ENCODE results near the gene SF3B3. TPM values are rescaled to one million over a fixed set of nuclear protein-coding genes. Genes with fewer than 3 reads are reported as not detected.
A peak's percentile ranks its signal among the peaks of the same experiment; 100 is the strongest.

The SF3B3 gene
- total and polyA plus RNA-seq, 10 of the 15 experiments (the other 5 are each of a cell fraction or from before 2014, with no cell fraction given), result 134 to 453 (median 215) TPM

- TF ChIP-seq ELK1 (IDR thresholded peaks at IDR 0.05; ENCODE audit: low read depth, low read length), result no peak
- no peak for TF ChIP-seq MYB (IDR thresholded peaks at IDR 0.05; ENCODE audit: borderline replicate concordance, low read depth, low read length)
Measured at GRCh38 chr16:70526403-70526802, 2.8 kb downstream of the SF3B3 start (continued).

- Histone ChIP-seq H3K9ac (ENCODE audit: control insufficient read depth, insufficient read depth, low read length) (peak overlapping the region; percentile 15; the same call in 1 of the 2 replicates), H3K4me1 (ENCODE audit: control insufficient read depth, insufficient read depth, low read length) (peaks cover 5% of the 10 kb centered on the region; the same call in 1 of the 2 replicates), H3K4me2 (ENCODE audit: control insufficient read depth, insufficient read depth) (peak overlapping the region; percentile 41), H3K27me3 (replicated peaks in 1 of 2; ENCODE audit: control insufficient read depth in 2 of 2, insufficient read depth in 2 of 2, low read length in 1 of 2) (no peaks in the 10 kb centered on the region), H3K36me3 (ENCODE audit: control insufficient read depth in 2 of 2, insufficient read depth in 2 of 2, low read length in 1 of 2) (peaks cover 15 to 35% of the 10 kb centered on the region in 2 experiments), H3K4me3 (peak overlapping the region; percentile 74), H2AFZ (ENCODE audit: control insufficient read depth, low read depth, low read length) (no peak overlapping the region), H4K20me1 (ENCODE audit: control insufficient read depth, insufficient read depth) (peaks cover 11% of the 10 kb centered on the region), H3K79me2 (ENCODE audit: control insufficient read depth, insufficient read depth, low read length) (peaks cover 88% of the 10 kb centered on the region), H3K27ac (ENCODE audit: control insufficient read depth, insufficient read depth) (no peak overlapping the region), H3K9me3 (replicated peaks; ENCODE audit: control insufficient read depth, insufficient read depth, low read length) (no peaks in the 10 kb centered on the region)
- RAD21 ChIA-PET (ENCODE audit: unreplicated experiment), result interaction anchor here (1.3 kb wide), 1 partner anchor 44 kb away, joined by 3 read pairs; no protein-coding TSS in a partner anchor
- CTCF ChIA-PET, result interaction anchor here (0.6 to 0.8 kb wide), 3 partner anchors 47 to 148 kb away, joined by 3 to 5 read pairs (median 3); no protein-coding TSS in a partner anchor
- ATAC-seq, result peak; percentile 10; the same call in 1 of the 3 replicates
- in situ Hi-C loops (cut with MboI), result no loop called here
- DNase-seq (ENCODE audit: low read depth, low spot score), result no peak
- POLR2A ChIA-PET, result no interaction called here
- 72% methylated on average over 8 of the region's 8 CpGs for WGBS (ENCODE audit: insufficient coverage, insufficient replicate concordance, low lambda C conversion rate, missing lambda C conversion rate)
- SMC1A ChIA-PET (ENCODE audit: uncharacterized antibody, unreplicated experiment), result interaction anchor here (1.1 to 1.3 kb wide), 2 partner anchors 44 to 147 kb away, joined by 4 to 6 read pairs; no protein-coding TSS in a partner anchor
- FAIRE-seq, result no peak
- BruUV-seq (replicated peaks), result no TSS peak
- intact Hi-C loops (cut with micrococcal nuclease; ENCODE audit: unreplicated experiment), result no loop called here
- no peak for TF ChIP-seq MEF2B (IDR thresholded peaks at IDR 0.05; ENCODE audit: partially characterized antibody, poor library complexity, severe bottlenecking)
- TF ChIP-seq RUNX3 (IDR thresholded peaks at IDR 0.05; ENCODE audit: low read length), result peak; percentile 44; the same call in 1 of the 2 replicates
- no peak for TF ChIP-seq IRF3 (IDR thresholded peaks at IDR 0.05)
- no peak for TF ChIP-seq REST (IDR thresholded peaks at IDR 0.05; ENCODE audit: low read depth, low read length)
- no peak for TF ChIP-seq ZBTB4 (CRISPR knock-in tag; IDR thresholded peaks at IDR 0.05)
- TF ChIP-seq GATAD2B (conservative IDR thresholded peaks at IDR 0.05; ENCODE audit: low read depth), result no peak
- no peak for TF ChIP-seq PML (IDR thresholded peaks at IDR 0.05; ENCODE audit: low read length)
- no peak for TF ChIP-seq CBX5 (IDR thresholded peaks at IDR 0.05; ENCODE audit: low read depth)
- peak; percentile 69; the same call in 1 of the 2 replicates for TF ChIP-seq MTA2 (IDR thresholded peaks at IDR 0.05; ENCODE audit: low read depth)
- TF ChIP-seq ZNF24 (IDR thresholded peaks at IDR 0.05), result no peak
- TF ChIP-seq ZSCAN29 (IDR thresholded peaks at IDR 0.05), result no peak
Measured at GRCh38 chr16:70527315-70527996, 3.8 kb downstream of the SF3B3 start.

All from GM12878 (cell line).